GM19238 (cell line): ENCODE measurements around the gene NCOR1.

Experiments
- DNase-seq: peaks from one replicate; pipeline ENCODE4 v3.0.0; 2011; ENCODE audit warnings: low spot score; ENCODE audit not compliant: insufficient read length

The NCOR1 gene

DNA sequence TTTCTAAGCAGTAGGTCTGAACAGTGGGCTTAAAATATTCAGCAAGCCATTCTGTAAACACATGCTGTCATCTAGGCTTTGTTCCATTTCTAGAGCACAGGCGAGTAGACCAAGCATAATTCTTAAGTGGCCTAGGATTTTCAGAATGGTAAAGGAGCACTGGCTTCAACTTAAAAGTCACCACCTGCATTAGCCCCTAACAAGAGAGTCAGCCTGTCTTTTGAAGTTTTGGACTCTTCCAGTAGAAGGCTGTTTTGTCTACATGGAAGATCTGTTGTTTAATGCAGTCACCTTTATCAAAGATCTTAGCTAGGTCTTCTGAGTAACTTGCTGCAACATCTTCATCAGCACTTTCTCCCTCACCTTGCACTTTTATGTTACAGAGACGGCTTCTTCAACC is 179.1 kb downstream of the NCOR1 start:
- DNase-seq, result no peak

DNA sequence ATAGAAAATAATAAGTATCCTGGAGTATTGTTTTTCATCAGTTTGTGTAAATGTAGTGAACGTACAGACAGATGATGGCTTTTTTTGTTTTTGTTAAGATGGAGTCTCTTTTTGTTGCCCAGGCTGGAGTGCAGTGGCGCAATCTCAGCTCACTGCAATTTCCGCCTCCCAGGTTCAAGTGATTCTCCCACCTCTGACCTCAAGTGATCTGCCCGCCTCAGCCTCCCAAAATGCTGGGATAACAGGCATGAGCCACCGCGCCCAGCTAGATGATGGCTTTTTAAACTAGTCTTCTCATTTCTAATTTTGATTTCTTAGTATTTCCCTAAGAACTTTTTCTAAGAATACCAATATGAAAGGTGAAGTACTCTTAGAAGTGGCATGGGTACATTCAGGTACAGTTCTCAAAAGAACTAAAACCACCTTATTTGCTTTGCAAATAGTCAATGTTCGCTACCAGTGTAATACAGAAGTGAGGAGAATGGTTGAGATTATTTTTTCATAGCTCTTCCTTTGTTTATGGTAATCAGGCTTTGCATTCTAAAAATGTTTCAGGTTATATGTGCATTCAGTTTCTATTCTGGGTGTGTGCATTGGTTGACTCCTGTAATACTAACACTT is 181.5 kb downstream of the NCOR1 start:
- no peak for DNase-seq

DNA sequence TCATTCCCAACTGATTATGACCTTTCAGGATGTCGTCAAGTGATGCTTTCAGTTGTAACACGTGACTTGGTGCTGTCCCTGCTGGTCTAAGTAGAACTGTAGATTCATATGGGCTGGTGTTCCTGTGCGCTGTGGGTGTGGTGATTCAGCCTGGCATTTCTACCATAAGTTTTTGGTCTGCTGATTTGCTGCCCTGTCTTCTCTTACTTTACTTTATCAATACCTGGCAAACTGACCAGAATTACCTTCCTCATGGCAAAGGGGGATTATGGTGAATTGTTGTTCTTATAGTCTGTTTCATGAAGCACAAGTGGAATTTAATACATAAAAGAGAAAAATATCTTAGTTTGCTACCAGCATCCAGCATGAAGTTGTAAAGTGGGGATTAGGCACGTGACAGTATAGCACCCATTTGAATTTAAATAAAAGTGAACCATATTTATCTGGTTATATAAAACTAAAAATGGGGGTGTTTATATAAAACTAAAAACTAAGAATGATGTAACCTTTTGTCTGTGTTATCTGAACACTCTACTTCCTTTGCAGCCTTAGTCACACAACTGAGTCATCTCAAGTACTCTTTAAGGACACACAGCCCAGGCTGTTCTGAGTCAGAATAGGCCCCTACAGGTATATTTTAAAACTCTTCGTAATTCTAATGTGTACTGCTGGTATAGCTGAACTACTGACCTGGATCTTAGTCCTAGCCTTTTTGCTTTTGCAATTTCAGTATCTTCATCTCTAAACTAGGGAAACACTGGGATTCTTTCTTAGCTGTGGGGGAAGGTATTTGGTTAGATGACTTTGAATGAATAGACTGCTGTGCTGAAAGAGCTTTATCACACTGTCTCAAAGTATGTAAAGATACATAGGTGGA is 187.4 kb downstream of the NCOR1 start:
- no peak for DNase-seq

DNA sequence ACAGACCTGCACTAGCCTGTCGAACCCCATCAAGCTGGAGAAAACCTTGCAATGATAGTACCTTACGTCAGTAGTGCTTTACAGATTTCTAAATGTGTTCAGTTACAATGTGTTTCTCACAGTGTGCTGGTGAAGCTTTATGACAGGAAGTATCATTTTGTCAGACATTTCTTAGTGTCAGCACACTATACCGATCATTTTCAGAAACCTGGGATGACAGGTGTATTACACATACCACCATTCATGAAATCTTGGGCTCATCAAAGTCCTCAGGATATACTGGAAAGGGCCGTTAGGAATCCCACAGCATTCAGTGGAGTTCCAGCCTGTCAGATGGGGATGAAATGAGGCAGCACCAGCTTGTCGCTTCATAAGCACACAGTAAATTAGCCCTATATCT is 188.4 kb downstream of the NCOR1 start:
- no peak for DNase-seq

DNA sequence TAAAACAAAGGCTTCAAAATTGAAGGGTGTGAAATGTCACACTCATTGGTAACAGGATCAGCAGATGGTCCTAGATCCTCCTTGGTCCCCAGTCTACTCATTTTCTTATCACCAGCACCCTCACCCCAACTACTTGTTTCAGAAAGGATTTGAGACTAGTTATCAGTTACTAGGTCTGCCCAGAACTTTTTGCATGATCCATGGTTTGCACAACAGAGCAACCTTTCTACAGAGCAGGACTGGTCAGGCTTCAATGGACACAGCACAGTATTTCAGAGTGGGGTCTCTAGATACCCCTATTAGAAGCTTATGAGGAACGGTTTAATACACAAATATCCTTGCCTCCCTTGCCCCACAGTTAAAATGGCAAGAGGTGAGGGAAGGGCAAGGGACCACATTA is 190.1 kb downstream of the NCOR1 start:
- DNase-seq, result no peak

DNA sequence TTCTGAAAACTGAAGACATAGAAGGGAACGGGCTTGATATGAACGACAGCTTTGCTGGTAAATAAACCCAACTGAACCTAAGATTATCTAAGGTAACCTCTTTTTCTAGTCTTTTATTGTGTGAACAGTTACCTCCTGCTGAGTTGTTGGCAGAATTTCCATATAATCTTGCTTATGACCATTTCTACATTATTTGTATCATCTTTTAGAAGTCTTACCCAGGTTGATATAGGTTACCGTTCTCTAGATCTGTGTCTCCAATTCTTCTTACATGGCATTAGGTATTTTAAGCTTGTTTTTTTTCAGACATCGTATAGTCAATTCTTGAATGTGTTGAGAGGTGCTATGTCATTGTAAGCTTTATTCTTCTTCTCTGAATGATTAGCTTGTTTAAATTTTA is 191.5 kb downstream of the NCOR1 start:
- no peak for DNase-seq

DNA sequence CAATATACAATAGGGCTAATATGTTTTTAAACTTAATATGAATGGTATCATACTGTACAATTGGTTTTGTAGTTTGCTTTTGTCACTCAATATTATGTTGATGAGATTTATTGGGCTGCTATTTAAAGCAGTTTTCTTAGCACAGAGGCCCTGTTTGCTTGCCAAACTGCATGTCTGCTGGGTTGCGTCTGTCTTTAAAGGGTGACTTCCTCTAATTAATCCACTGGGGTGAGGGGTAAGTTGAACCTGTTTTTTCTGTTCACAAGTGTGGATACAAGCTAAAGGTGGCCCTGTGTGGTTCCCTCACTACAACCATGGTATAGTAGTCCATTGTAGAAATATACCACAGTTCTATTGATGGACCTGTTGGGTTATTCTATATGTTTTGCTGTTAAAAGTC is 196.0 kb downstream of the NCOR1 start:
- DNase-seq, result no peak

DNA sequence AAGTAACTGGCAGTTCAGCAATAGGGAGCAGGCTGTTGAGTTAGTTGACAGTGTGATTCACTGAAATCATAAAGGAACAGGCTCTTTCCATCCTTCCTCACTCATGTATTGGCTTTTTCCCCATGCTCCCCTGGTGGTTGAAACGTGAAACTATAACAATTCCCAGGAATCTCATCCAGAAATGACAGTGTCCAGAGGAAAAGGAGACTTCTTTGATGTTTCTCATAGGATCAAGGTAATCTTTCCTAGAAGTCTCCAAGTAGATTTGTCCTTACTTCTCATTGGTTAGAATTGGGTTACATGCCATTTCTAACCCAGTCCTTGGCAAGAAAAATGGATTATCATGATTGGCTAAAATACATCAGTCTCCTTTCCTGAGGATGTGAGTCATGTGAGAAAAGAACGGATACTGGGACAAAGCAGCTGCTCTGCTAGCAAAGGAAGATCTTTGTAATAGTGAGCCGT is 201.4 kb downstream of the NCOR1 start:
- DNase-seq, result no peak

DNA sequence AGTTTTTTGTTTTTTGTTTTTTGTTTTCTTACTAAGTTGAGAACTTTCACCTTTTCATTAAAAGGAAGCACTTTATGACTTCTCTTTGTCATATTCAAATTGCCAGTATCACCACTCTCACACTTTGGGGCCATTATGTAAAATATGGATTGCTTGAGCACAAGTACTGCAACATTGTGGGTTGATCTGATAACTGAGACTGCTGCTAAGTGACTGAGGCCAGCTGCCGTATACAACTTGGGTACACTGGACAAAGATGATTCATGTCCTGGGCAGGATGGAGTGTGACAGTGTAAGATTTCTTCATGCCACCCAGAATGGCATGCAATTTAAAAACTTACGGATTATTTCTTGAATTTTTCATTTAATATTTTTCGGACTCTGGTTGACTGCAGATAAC is 207.9 kb downstream of the NCOR1 start:
- no peak for DNase-seq

DNA sequence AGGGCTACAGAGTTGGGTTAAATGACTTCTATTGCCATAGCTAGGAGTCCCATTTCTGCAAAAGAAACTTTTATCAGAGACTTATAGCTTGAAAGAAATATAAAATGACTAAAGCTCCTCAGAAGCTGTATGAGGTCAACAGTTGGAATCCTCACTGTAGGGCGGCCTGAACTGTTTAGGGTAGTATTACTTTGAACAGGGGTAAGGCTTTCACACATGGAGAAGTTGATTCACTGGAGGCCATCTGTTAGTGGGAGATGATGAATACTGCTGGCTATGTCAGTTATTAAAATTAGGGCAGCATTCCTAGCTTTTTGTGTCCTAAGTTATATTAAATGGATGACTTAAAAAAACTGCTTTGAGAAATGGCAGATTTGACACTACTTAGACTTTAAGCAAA is 209.7 kb downstream of the NCOR1 start:
- no peak for DNase-seq

DNA sequence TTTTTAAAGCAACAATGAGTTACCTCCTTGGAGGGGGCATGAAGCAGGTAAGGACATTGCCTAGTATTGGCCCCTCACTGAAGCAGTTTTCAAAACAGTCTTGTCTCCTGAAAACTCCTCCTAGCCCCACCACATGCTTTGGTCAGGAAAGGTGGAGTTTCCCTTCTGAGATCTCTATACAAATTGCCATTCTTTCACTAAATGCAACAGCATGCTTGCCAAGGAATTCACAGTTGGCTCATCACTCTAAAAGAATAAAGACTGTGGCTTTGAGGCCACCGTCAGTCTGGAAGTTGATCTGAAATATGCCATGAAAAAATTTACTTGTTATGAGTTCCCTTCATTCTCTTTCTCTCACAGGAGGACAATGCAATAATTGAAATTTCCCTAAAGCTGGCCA is 211.5 kb downstream of the NCOR1 start:
- DNase-seq, result no peak

DNA sequence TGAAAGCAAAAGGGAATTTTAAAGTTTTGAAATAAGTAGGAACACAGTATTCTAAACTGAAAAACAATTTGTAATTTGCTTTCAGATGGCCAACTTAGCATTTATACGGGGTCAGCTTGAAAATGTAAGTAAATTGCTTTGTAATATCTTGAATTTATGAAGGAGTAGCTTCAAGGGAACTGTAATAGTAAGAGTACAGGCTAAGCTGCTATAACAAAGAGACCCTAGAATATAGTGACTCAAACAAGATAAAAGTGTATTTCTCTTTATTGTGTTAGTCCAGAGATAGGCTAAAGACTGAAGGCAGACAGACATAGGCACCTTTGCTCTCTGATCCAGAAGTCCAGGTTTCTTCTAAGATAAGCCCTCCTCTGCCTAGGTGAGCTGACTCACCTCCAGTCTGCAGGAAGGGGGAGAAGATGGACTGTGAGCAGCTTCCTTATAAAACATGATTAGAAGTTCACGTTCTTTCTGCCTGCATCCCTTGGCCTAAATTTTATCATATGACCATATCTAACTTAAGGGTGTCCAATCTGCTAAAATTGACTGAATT is 212.6 kb downstream of the NCOR1 start:
- no peak for DNase-seq

DNA sequence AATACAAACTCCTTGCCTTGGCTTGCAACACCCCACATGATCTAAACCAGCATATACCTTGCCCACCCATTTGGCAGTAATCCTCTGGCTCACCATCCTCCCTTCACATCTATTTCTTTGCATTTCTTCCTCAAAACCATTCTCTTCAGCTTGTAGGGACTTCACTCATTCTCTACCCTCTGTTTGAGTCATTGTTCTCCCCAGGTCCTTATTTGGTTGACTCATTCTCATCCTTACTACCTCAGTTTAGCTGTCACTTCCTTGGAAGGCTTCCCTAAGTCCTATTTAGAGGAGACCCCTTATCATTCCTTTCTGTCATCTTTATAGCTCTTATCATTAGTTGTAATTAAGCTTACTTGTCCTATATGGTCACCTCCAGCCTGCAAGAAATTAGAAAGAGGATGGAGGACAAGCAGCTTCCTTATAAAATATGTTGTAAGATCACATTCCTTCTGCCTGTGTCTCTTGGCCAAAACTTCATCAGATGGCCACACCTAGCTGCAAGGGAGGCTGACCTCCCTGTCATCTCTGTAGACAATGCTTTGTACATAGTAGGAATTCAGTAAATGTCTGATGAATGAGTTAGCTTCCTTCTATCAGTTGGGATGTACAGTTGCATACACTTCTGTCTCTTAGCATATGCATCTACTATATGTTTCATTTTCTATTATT is 214.0 kb downstream of the NCOR1 start:
- DNase-seq, result no peak

DNA sequence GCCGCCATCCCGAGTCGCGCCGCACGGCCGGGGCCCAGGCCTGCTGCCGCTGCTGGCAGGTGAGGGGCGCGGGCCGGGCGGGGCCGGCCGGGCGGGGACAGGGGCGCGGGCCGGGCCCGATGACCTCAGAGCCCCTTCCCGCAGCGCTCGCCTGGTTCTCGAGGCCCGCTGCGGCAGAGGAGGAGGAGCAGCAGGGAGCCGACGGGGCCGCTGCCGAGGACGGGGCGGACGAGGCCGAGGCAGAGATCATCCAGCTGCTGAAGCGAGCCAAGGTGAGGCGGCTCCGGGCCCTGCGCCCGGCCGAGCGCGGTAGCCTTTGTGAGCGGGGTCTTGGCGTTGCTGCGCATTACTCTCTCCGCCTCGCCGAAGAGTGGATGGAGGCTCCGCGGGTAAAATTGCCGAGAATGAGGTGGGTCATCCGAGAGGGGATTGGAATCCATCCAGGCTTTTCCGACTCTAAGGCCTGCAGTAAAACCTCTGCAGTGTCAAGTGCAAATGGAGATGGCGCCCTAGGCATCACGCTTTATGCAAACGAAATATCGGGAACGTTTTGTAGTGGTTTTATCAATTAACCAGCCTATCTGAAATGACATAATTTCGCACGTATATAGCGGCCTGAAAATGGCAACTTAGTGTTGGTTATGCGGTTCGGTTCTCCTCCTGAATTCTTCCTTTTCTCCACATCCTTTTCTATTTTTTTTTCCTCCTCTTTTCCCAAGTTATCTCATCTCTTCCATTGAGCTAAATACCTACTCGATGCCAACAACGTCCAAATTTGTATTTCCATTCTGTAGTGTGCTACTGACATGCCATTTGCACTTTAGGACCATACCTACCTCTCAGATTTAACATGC is 215.1 kb downstream of the NCOR1 start:
- DNase-seq, result peak; percentile 42

DNA sequence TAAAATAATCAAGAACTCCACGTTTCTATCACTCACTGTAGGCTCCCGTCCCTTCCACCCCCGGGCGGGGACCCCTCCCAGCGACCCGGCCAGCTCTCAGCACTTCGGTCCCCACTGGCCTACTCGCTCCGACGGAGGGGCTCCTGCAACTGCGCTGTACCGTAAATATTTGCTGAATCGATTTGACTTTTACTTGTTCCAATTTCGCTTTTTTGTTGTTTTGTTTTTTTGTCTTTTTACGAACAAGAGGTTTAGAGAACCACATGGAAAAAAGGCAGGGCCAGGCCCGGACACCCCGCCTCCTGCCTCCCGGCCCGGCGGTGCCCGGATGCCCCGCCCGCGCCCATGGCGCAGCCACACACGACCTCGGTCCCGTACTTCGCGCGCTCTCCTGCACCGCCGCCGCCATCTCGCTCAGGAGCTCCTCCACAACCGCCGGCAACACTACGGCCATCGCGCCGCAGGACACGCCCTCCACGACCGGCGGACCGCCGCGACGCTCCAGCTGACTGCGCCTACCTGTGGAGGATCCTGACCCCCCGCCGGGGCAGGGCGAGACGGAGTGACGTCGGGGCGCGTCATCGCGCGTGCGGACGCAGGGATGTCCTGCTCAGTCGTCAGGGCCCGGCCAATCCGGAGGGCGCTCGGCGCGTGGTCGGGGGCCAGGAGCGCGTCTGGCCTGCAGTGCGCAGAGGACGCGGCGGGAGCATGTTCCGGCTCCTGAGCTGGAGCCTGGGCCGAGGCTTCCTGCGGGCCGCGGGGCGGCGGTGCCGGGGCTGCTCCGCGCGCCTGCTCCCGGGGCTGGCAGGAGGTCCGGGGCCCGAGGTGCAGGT is 216.0 kb downstream of the NCOR1 start, which contains the start of the genes TTC19 and ZSWIM7:
Gene TTC19, plus strand, starts transcription at position 684 of the 833 bp plus-strand sequence. Its CDS starts 25 bp downstream, at position 709.
Gene ZSWIM7, minus strand, starts transcription at position 564 of the 833 bp plus-strand sequence. Its CDS starts 110 bp downstream, at position 454.
- DNase-seq, result peak; percentile 97

DNA sequence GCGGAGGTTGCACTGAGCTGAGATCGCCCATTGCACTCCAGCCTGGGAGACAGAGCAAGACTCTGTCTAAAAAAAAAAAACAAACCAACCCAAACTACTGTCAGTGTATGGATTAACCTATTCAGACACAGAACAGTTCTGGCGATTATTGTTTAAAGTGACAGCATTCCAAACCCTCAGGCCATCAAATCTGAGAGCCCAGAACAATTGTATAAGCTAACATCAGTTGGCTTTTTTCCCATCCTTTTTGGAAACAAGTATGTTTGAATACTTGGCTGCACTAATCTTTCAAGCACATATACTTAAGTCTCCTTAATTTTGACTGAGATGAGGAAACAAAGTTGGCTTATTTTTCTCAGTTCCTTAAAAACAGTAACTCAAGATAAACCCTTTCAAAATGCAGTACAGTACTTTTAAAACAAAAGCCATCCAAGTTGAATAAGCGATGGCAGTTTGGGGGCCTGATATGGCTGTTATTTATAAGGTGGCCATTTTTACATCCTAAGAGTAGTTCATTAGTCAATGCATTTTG is 217.2 kb downstream of the NCOR1 start:
- no peak for DNase-seq

DNA sequence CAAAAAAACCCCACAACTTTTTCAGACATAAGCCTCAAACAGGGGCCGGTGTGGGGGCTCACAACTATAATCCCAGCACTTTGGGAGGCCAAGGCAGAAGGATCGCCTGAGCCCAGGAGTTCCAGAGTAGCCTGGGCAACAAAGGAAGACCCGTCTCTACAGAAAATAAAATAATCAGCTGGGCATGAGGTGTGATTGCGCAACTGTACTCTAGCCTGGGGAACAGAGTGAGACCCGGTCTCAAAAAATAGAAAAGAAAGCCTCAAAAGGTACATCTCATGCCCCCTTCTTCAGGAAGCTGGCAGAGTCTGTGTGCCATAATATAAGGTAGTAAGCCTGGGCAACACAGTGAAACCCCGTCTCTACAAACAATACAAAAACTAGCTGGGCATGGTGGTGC is 219.0 kb downstream of the NCOR1 start:
- no peak for DNase-seq

DNA sequence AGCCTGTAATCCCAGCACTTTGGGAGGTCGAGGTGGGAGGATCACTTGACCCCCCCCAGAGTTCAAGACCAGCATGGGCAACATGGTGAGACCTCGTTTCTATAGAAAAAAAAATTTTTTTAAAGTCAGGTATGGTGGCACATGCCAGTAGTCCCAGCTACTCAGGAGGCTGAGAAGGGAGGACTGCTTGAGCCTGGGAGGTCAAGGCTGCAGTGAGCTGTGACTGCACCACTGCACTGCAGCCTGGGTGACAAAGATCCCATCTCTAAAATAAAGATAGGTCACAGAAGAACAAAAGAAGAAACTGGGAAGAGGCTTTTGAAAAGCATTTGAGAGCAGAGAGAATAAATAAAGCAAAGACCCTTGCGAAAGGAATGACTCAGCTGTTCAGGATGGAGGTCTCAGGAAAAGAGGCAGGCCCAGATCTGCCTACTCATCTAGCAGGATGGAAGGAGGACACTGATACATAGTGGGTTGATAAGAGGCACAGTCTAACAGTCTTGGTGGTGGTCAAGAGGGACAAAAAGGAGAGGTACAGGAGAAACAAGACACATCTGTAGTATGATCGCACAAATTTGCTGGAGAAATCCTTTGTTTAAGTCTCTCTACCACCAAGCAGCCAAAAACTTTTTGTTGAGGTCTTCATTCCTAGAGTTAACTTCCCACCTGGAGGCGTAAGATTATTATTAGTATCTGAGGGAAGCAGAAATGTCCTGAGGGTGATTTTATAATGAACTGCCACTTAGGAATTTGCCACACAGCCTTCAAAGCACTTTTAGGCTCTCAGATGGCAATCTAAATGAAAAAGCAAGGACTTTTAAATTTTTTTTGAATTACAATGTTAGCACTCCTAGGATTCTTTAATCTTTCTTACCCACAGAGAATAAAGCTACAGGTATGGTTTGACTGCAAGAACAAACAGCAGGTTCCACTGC is 233.4 kb downstream of the NCOR1 start:
- DNase-seq, result no peak

DNA sequence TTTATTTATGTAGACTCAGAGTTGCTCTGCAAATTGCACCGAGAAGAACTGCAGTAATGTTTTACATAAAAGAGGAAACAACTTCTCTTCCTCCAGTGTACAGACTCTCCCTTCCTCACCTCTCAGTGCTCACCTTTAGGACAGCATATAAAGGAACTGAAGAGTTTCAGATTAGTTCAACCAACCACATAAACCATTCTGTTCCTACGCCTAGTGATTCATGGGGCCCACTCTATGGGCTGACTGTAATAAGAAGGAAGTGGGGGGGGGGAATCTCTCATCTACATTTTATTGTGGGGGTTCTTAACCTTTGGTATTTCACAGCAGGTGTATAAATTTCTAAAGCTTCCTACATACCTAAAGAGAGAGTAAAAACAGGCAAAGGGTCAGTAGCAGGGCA is 234.1 kb downstream of the NCOR1 start:
- DNase-seq, result no peak
